Activated T-cell treated with anti-CD3 and anti-CD28 coated beads, Interleukin-2, amount 50 U/mL, for 4 hours (primary cell): ENCODE measurements around the gene ARVCF. TPM values are rescaled to one million over a fixed set of nuclear protein-coding genes. Genes with fewer than 3 reads are reported as not detected.

ENCODE experiments used
- ATAC-seq, 2 donors: fragments of 200-7000 bp; cut with Tn5 transposase; one replicate each; pipeline ENCODE4 v1.10.0; 2021
- DNase-seq: peaks from one replicate; pipeline ENCODE4 v3.0.0-alpha.2; 2020
- H3K27me3 Mint-ChIP-seq: one replicate; pipeline ENCODE4 v1.8.0; 2021; ENCODE audit warnings: low read depth, mixed read lengths
- H3K36me3 Mint-ChIP-seq: one replicate; pipeline ENCODE4 v1.8.0; 2022; ENCODE audit warnings: mixed read lengths; ENCODE audit not compliant: insufficient read depth
- H3K4me1 Mint-ChIP-seq: one replicate; pipeline ENCODE4 v1.8.0; 2021; ENCODE audit warnings: low read depth, mixed read lengths
- H3K4me3 Mint-ChIP-seq: one replicate; pipeline ENCODE4 v1.8.0; 2021; ENCODE audit warnings: mild to moderate bottlenecking, moderate library complexity, mixed read lengths
- H3K9me3 Mint-ChIP-seq: one replicate; pipeline ENCODE4 v1.8.0; 2021; ENCODE audit warnings: mixed read lengths
- total RNA-seq, 3 donors: library from RNA; stranded (reverse); gene quantifications; one replicate each; pipeline ENCODE4 v1.2.1, GENCODE V29; 2021

ARVCF gene
- total RNA-seq, 3 donors from 2014 or later: 2.3 to 3.6 (median 2.8) TPM

DNA sequence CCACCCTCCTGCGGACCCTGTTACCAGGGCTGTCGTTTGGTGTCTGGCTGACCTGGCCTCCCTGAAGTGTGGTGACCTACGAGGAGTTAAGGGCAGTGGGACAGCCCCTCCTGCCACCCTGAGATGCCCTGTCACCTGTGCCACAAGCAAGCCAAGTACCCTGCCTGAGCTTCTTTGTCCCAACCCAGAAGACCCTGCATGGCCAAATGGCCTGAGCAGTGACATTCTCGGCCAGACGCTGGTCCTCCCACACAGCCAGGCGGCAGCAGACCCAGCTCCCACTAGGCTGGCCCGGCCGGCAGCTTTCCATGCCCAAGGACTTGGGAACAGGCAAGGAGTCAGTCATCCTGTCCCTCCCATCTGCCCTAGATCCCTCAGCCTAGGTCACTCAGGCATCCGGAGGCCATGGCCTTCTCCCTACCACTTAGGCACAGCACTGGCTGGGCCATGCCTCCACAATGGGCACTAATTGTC lies 7.6 kb downstream of the ARVCF start:
- H3K9me3 Mint-ChIP-seq: peaks cover 5% of the 10 kb centered on the region
- ATAC-seq (no peak), DNase-seq (no peak)
- peaks cover 2% of the 10 kb centered on the region for H3K36me3 Mint-ChIP-seq
- no peaks in the 10 kb centered on the region for H3K4me1 Mint-ChIP-seq
- H3K27me3 Mint-ChIP-seq: no peaks in the 10 kb centered on the region
- no peak overlapping the region for H3K4me3 Mint-ChIP-seq

DNA sequence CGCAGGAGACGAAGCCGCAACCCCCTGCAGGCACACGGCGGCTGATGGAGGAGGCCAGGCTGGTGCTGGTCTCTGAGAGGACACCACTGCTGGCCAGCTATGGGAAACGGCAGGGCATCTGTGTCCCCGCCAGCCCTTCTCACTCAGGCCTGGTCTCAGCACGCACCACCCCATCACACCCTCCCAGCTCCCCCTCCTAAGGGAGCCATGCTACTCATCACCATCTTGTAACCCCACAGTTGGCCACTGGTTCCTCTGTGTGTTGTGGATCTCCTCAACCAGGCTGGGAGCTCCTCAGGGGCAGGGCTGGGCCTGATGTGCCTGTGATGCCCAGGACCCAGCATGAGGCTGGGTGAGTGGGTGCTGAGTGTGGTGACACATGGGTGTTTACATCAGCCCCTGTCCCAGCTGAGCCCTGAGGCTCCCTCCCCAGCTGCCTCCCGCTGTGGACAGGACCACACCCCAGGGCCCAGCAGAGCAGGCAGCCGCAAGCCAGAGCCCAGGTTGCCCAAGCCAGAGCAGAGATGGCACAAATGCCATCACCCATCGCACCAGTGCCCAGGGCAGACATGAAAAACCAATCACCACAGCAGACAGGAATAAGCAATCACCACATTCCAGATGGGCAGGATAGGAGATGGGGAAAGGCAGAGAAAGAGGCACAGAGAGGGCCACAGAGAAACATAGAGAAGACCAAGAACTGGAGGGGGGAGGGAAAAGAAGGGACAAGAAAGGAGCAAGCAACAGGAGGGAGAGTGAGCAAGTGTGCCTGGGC lies 8.2 kb downstream of the ARVCF start:
- no peak for DNase-seq
- Mint-ChIP-seq H3K27me3 (no peaks in the 10 kb centered on the region), H3K9me3 (peaks cover 10% of the 10 kb centered on the region), H3K4me1 (no peaks in the 10 kb centered on the region), H3K4me3 (no peak overlapping the region), H3K36me3 (peaks cover 3% of the 10 kb centered on the region)
- ATAC-seq: no peak

DNA sequence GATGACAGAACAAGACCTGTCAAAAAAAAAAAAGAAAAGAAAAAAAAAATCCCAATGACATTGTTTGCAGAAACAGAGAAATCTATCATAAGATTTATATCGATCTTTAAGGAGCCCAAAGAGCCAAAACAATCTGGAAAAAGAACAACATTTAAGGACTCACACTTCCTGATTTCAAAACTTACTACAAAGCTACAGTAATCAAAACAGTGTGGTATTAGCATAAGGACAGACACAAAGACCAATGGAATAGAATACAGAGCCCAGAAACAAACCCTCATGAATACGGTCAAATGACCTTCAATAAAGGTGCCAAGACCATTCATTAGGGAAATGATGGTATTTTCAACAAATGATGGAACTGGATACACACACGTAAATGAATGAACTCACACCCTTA lies 12.2 kb downstream of the ARVCF start:
- H3K9me3 Mint-ChIP-seq: peaks cover 17% of the 10 kb centered on the region
- ATAC-seq: no peak
- H3K4me1 Mint-ChIP-seq: no peaks in the 10 kb centered on the region
- H3K27me3 Mint-ChIP-seq: peaks cover 2% of the 10 kb centered on the region
- no peak for DNase-seq
- H3K4me3 Mint-ChIP-seq: no peak overlapping the region
- H3K36me3 Mint-ChIP-seq: peaks cover 4% of the 10 kb centered on the region

DNA sequence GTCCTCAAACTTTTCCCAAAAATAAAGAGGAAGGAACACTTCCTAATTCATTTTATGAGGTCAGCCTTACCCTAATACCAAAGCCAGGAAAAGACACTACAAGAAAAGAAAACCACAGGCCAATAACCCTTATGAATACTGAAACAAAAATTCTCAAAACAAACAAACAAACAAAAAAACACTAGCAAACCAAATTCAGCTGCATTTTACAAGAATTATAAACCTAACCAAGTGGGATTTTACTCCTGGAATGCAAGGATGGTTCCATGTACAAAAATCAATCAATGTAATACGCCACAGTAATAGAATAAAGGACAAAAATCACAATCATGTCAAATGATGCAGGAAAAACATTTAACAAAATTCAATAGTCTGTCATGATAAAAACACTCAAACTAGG lies 13.3 kb downstream of the ARVCF start:
- no peak overlapping the region for H3K4me3 Mint-ChIP-seq
- H3K9me3 Mint-ChIP-seq: peaks cover 17% of the 10 kb centered on the region

DNA sequence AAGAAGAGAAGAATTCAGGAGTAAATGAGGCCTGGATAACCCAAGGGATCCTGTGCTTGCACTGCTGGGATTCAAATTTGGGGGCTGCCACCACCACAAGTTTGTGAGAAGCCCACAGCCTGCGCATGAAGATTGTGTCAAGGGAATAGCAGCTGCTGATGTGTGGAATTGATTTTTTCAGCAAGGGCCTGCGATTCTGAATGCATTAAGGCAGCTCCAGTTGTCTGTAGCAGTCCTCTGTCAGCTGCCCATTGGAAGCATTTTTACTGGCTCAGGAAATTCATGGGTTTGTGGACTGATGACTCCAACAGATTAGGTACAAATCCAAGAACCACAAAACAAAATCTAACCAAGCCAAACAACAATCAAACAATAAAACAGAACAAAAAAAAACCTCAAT lies 14.0 kb downstream of the ARVCF start:
- Mint-ChIP-seq H3K4me3 (no peak overlapping the region), H3K27me3 (peaks cover 2% of the 10 kb centered on the region), H3K4me1 (no peaks in the 10 kb centered on the region), H3K9me3 (peaks cover 17% of the 10 kb centered on the region), H3K36me3 (peaks cover 4% of the 10 kb centered on the region)
- no peak for DNase-seq
- no peak for ATAC-seq

More for the DNA sequence above, 13.3 kb downstream of the ARVCF start:
- Mint-ChIP-seq H3K4me1 (no peaks in the 10 kb centered on the region), H3K27me3 (peaks cover 2% of the 10 kb centered on the region), H3K36me3 (peaks cover 4% of the 10 kb centered on the region)
- DNase-seq (no peak), ATAC-seq (no peak)

DNA sequence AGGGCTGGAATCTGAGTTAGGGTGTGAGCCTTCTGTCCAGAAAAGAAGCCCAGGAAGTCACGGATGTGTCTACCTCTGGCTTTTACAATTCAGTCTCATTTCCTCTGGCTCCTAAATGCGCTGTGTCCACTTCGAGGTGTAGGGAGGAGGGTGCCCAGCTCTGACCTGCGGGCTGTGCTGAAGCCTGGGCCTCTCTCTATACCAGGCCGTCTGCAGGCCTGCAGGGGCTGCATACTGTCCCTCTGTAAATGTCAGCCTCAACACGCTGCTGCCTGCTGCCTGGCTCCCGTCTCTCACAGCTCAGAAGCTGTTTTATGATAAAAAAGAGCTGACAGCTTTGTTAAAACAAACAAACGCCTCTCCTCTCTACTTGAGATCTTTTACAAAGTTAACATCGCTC lies 14.5 kb downstream of the ARVCF start:
- Mint-ChIP-seq H3K4me3 (no peak overlapping the region), H3K4me1 (no peaks in the 10 kb centered on the region), H3K36me3 (peaks cover 4% of the 10 kb centered on the region), H3K9me3 (peaks cover 17% of the 10 kb centered on the region), H3K27me3 (peaks cover 2% of the 10 kb centered on the region)
- DNase-seq (no peak), ATAC-seq (no peak)

DNA sequence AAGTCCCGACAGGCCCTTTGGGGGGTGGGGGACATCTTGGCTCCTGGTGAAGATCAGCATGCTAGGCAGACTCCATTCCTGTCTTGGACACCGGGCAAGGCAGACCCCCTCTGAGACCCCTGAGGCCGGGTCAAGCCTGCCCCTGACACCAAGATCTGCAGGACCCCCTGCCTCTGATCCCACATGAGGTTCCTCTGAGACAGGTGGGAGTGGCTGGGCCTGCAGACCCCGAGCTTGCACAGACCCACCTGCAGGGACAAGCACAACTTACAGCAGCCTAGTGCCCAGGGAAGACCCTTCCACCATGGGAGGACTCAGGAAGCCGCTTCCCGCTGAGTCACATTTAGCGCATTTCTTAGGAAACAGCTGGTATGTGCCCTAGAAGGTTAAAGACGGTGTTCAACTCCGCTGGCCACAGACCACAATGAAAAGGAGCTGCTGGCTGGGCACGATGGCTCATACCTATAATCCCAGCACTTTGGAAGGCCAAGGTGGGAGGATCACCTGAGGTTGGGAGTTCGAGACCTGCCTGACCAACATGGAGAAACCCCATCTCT lies 15.5 kb downstream of the ARVCF start:
- ATAC-seq: no peak
- DNase-seq: no peak
- peaks cover 17% of the 10 kb centered on the region for H3K9me3 Mint-ChIP-seq
- H3K27me3 Mint-ChIP-seq: peaks cover 2% of the 10 kb centered on the region
- H3K4me1 Mint-ChIP-seq: no peaks in the 10 kb centered on the region
- peaks cover 4% of the 10 kb centered on the region for H3K36me3 Mint-ChIP-seq
- H3K4me3 Mint-ChIP-seq: no peak overlapping the region

DNA sequence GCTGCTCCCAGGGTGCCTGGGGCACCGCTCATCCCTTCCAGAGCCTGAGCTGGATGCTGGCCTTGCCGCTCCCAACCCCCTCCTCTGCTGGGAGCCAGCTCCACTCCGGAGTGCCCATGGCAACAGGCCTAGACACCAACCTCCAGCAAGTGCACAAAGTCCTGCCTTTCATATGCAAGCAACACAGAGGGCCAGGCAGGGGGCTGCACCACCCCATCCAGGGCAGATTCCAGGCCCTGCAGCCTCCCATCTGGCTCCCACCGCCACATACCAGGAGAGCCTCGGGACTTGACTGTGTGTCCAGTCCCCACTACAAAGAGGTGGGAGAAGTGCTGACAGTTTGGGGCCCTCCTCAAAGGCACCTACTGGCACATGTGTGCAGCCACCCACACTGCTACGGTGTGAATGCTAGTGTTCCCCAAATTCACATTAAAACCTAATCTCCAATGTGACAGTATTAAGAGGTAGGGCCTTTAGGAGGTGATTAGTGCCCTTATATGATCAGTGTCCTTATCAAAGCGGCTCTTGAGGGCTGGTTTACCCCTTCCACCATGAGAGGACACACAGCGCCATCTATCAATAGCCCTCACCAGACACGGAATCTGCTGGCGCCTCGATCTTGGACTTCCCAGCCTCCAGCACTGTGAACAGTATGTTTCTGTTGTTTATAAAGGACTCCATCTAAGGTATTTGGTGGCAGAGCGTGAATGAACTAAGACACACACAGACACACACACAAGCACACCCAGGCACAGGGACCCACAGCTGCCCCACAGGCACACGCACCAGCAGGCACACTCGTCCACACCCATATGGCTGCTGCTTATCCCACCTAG lies 16.2 kb downstream of the ARVCF start:
- H3K9me3 Mint-ChIP-seq: peaks cover 17% of the 10 kb centered on the region
- ATAC-seq: no peak
- no peaks in the 10 kb centered on the region for H3K4me1 Mint-ChIP-seq
- no peak overlapping the region for H3K4me3 Mint-ChIP-seq
- peaks cover 4% of the 10 kb centered on the region for H3K36me3 Mint-ChIP-seq
- DNase-seq: no peak
- peaks cover 2% of the 10 kb centered on the region for H3K27me3 Mint-ChIP-seq

DNA sequence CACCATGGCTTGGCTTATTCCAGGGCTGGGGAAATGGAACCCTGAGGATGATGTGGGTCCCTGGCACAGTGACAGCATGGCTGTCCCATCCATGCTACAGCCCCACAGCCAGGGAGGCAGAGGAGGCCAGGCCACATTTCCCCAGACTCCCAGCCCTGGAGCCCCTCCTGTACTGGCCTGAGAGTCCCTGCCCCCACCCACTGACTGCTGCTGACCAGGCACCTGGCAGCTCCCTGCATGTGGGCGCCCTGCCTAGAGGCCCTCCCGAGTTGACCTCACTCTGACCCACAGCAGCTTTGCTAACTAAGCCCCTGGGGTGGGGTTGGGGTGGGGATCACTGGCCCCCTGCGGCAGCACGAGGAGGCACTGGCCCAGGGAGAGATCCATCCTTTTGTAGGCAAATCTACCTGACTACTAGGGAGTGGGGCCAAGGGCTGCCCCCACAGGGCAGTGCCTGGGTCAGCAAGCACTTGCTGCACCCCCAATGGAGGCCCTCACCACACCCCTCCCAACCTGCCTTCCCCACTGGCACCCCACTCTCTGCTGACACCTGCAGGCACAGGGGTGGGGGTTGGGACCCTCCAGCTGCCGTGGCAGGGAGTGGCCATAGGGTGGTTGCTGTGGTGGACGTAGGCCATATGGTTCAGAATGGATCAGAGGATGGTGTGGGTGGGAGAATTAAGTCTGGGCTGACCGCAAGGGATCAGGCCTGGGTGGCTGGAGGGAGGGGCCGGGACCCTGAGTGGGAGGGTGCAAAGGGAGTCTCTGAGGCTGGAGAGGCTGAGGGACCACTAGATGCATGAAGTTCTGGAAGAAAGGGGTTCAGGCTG lies 17.4 kb downstream of the ARVCF start:
- Mint-ChIP-seq H3K4me3 (no peak overlapping the region), H3K36me3 (peaks cover 2% of the 10 kb centered on the region), H3K9me3 (peaks cover 13% of the 10 kb centered on the region), H3K4me1 (no peaks in the 10 kb centered on the region), H3K27me3 (peaks cover 2% of the 10 kb centered on the region)
- ATAC-seq (no peak), DNase-seq (no peak)

DNA sequence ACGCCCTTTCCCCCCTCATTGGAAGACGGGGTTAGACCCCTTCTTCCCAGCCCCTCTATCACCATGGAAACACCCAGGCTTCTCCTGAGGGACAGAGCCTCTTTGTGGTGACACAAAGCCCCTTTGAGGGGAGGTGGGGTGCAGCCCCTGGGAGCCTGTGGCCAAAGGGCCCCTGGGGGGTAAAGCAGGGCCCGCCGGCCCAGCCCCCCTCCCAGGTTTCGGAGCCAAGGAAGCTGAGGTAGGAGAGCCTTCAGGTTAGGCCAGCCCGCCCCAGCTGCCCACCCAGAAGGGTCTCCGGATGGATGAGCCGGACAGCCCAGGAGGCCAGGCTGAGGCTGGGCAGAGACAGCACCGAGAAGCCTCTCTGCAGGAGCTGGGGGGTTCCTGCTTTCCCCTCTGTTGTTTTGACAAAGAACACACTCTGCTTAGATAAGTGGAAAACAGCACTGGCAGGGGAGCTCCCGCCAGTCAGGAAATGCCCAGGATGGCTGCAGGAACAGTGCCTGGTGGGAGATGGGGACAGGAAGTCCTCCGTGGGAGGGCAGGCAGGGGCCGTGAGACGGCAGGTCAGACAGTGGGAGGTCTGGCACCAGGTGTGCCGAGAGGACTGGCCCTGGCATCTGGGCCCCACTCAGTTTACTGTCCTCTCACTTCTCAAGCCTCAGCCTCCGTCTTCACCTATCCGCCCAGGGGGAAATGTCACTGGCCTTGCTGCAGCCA lies 18.2 kb downstream of the ARVCF start:
- H3K4me3 Mint-ChIP-seq: no peak overlapping the region
- no peak for ATAC-seq

DNA sequence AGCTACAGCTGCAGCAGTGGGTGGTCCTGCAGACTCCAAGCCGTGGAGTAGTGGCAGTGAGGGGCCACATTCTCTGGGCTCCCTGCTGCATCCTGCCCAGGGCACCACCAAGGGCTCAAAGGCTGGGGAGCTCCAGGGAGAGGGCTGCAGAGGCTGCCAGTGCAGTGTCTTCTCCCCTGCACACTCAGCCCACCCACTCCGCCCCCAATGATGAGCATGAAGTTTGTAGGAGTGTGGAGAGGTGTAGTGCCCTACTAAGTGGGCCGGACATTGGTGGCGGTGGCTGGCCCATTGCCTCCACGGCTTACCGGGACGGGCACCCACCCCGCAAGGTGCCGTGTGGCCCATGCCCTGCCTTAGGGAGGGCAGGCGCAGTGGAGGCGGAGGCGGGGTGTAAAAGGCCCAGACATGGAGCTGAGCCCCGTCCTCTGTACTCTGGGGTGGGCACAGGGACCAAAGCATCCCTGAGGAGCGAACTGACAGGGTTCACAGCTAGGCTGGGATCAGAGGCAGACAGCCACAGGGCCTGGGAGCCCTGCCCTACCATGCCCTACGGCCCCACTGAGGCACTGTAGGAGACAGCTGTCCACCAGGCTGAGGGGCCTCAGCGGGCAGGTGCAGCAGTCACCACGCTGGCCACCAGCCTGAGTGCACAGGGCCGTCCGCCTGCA lies 18.9 kb downstream of the ARVCF start:
- ATAC-seq: no peak
- H3K4me1 Mint-ChIP-seq: no peaks in the 10 kb centered on the region

More for the DNA sequence above, 18.2 kb downstream of the ARVCF start:
- Mint-ChIP-seq H3K9me3 (peaks cover 6% of the 10 kb centered on the region), H3K36me3 (peaks cover under 1% of the 10 kb centered on the region), H3K4me1 (no peaks in the 10 kb centered on the region), H3K27me3 (peaks cover 2% of the 10 kb centered on the region)
- no peak for DNase-seq

DNA sequence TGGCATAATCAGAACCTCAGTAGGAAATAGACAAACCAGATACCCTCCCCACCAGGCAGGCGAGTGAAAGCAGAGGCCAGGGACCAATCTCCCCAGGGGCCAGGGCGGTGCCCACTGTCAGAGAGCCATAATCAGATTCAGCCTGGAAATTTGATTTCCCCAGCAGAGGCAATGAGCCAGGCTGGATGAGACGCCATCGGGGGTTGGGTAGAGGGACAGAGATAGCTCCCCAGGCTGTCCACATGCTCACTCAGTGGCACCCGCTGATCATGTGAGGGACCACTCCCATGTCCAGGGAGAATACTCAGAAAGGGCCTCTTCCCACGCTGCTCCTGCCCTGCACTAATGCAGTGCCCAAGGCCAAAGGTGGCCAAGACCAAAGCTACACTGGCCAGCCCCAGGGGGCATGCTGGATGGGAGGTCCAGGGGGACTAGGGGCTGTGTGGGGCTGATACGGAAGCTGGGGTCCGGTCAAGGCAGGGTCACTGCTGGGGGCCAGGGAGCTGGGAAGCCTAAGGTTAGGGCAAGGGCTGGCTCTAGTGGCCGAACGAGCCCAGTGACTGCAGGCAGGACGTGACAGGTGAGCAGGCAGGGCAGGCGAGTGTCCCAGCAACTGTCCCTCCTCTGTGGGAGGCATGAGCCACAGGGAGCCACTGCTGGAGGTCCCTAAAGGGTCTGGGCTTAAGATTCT lies 19.8 kb downstream of the ARVCF start:
- DNase-seq: no peak
- Mint-ChIP-seq H3K4me1 (no peaks in the 10 kb centered on the region), H3K27me3 (peaks cover 2% of the 10 kb centered on the region), H3K9me3 (no peaks in the 10 kb centered on the region), H3K36me3 (no peaks in the 10 kb centered on the region), H3K4me3 (no peak overlapping the region)
- no peak for ATAC-seq

More for the DNA sequence above, 18.9 kb downstream of the ARVCF start:
- no peak overlapping the region for H3K4me3 Mint-ChIP-seq
- no peaks in the 10 kb centered on the region for H3K9me3 Mint-ChIP-seq
- peaks cover 2% of the 10 kb centered on the region for H3K27me3 Mint-ChIP-seq
- DNase-seq: no peak
- H3K36me3 Mint-ChIP-seq: no peaks in the 10 kb centered on the region
